Caco-2 (cell line): ENCODE data around the gene DPH1. TPM values are rescaled to one million over a fixed set of nuclear protein-coding genes. Genes with fewer than 3 reads are reported as not detected.
A peak's percentile ranks its signal among the peaks of the same experiment; 100 is the strongest.

Experiments used
- BruUV-seq: library from RNA; stranded (reverse); fragments of 400-500 nt; replicated peaks from 2 replicates; lab custom pipeline; 2021; lab: Mats Ljungman, UMichigan
- CTCF ChIA-PET: fragments of 300-600 bp; sonication (Branson Sonifier 250); formaldehyde crosslinking; loops from one replicate; lab custom pipeline; 2022; ENCODE audit warnings: antibody characterized with exemption; lab: Charles Lee
- POLR2A ChIA-PET: fragments of 300-600 bp; sonication (Branson Sonifier 250); formaldehyde crosslinking; loops from one replicate; lab custom pipeline; 2022; ENCODE audit warnings: antibody characterized with exemption; lab: Charles Lee
- DNase-seq, 2 experiments: peaks; one replicate each; pipeline versions ENCODE4 v3.0.0 to v3.0.0-alpha.2; 2020 to 2022
- H3K27me3 ChIP-seq: replicated peaks from 2 replicates; pipeline ENCODE4 v1.6.0; 2011; ENCODE audit warnings: low read length; ENCODE audit not compliant: control insufficient read depth, insufficient read depth
- H3K36me3 ChIP-seq: 2 replicates; pipeline ENCODE4 v1.5.1; 2011; ENCODE audit warnings: low read length; ENCODE audit not compliant: control insufficient read depth, insufficient read depth
- H3K4me1 ChIP-seq: fragments of 250-450 bp; sonication (Bioruptor Pico); 2 replicates; pipeline ENCODE4 v1.5.1; 2020; ENCODE audit warnings: mild to moderate bottlenecking
- H3K4me3 ChIP-seq: 2 replicates; pipeline ENCODE4 v1.5.1; 2011; ENCODE audit warnings: low read depth, mild to moderate bottlenecking, control low read depth, low read length
- H3K9me3 ChIP-seq: fragments of 250-450 bp; sonication (Bioruptor Pico); 2 replicates; pipeline ENCODE4 v1.5.1; 2020; ENCODE audit warnings: mild to moderate bottlenecking, moderate library complexity
- H3K27ac Mint-ChIP-seq: one replicate; pipeline ENCODE4 v1.8.0; 2022; ENCODE audit warnings: mixed read lengths; ENCODE audit not compliant: unreplicated experiment
- H3K27me3 Mint-ChIP-seq: one replicate; pipeline ENCODE4 v1.8.0; 2022; ENCODE audit warnings: mixed read lengths; ENCODE audit not compliant: insufficient read depth, unreplicated experiment
- H3K36me3 Mint-ChIP-seq: one replicate; pipeline ENCODE4 v1.8.0; 2022; ENCODE audit warnings: mild to moderate bottlenecking, mixed read lengths; ENCODE audit not compliant: insufficient read depth, unreplicated experiment
- H3K4me1 Mint-ChIP-seq: one replicate; pipeline ENCODE4 v1.8.0; 2022; ENCODE audit warnings: low read depth, mixed read lengths; ENCODE audit not compliant: unreplicated experiment
- H3K4me3 Mint-ChIP-seq: one replicate; pipeline ENCODE4 v1.8.0; 2022; ENCODE audit warnings: mild to moderate bottlenecking, moderate library complexity, mixed read lengths; ENCODE audit not compliant: unreplicated experiment
- H3K9me3 Mint-ChIP-seq: one replicate; pipeline ENCODE4 v1.8.0; 2022; ENCODE audit warnings: mixed read lengths; ENCODE audit not compliant: unreplicated experiment
- intact Hi-C: fragments of 100-400 bp; cut with micrococcal nuclease; formaldehyde crosslinking; loops from one replicate; pipeline ENCODE4 v1.10.0; 2022; ENCODE audit not compliant: unreplicated experiment
- total RNA-seq: library from RNA; stranded (reverse); gene quantifications from 2 replicates; pipeline ENCODE4 v1.2.3, GENCODE V29; 2022
- TF ChIP-seq, protein P1 (sequence below), 2 experiments: fragments of 200-600 bp in 1 of 2; IDR thresholded peaks; 1 replicate in 1 of 2; 2 replicates in 1 of 2; pipeline versions ENCODE4 v1.5.1 to v1.8.0; 2011 to 2022; ENCODE audit warnings: antibody characterized with exemption in 1 of 2, control low read depth in 1 of 2, inconsistent platforms in 1 of 2, low read depth in 1 of 2, low read length in 1 of 2, mild to moderate bottlenecking in 1 of 2, moderate library complexity in 1 of 2; ENCODE audit not compliant: insufficient read depth in 1 of 2, severe bottlenecking in 1 of 2, unreplicated experiment in 1 of 2

Gene DPH1
- total RNA-seq, 1 experiment from 2014 or later = 52.0 TPM

- BruUV-seq = no TSS peak
- Histone ChIP-seq H3K4me3 (no peak overlapping the region), H3K9me3 (no peaks in the 10 kb centered on the region), H3K27me3 (no peaks in the 10 kb centered on the region), H3K36me3 (no peaks in the 10 kb centered on the region), H3K4me1 (peaks cover 59% of the 10 kb centered on the region)
- TF ChIP-seq, protein P1, sequence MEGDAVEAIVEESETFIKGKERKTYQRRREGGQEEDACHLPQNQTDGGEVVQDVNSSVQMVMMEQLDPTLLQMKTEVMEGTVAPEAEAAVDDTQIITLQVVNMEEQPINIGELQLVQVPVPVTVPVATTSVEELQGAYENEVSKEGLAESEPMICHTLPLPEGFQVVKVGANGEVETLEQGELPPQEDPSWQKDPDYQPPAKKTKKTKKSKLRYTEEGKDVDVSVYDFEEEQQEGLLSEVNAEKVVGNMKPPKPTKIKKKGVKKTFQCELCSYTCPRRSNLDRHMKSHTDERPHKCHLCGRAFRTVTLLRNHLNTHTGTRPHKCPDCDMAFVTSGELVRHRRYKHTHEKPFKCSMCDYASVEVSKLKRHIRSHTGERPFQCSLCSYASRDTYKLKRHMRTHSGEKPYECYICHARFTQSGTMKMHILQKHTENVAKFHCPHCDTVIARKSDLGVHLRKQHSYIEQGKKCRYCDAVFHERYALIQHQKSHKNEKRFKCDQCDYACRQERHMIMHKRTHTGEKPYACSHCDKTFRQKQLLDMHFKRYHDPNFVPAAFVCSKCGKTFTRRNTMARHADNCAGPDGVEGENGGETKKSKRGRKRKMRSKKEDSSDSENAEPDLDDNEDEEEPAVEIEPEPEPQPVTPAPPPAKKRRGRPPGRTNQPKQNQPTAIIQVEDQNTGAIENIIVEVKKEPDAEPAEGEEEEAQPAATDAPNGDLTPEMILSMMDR (IDR thresholded peaks at IDR 0.05; ENCODE audit: insufficient read depth in 1 of 2, low read depth in 1 of 2, low read length in 1 of 2, severe bottlenecking in 1 of 2, unreplicated experiment in 1 of 2) = no peak
- no peaks in the 10 kb centered on the region for H3K36me3 Mint-ChIP-seq
- H3K4me1 Mint-ChIP-seq = peaks cover 36% of the 10 kb centered on the region
- intact Hi-C loops = no loop called here
- peak; percentile 65 to 81 for DNase-seq
- CTCF ChIA-PET = interaction anchor here (0.7 kb wide), 1 partner anchor 26 kb away, joined by 4 read pairs; no protein-coding TSS in a partner anchor
- H3K4me3 Mint-ChIP-seq = peak overlapping the region; percentile 58
- POLR2A ChIA-PET = interaction anchor here (0.7 kb wide), 1 partner anchor 116 kb away, joined by 4 read pairs; no protein-coding TSS in a partner anchor
- no peaks in the 10 kb centered on the region for H3K27me3 Mint-ChIP-seq
- H3K27ac Mint-ChIP-seq = peak overlapping the region; percentile 79
- H3K9me3 Mint-ChIP-seq = no peaks in the 10 kb centered on the region
Observed at GRCh38 chr17:1997289-1997926, 32.5 kb upstream of the DPH1 start.

DNA sequence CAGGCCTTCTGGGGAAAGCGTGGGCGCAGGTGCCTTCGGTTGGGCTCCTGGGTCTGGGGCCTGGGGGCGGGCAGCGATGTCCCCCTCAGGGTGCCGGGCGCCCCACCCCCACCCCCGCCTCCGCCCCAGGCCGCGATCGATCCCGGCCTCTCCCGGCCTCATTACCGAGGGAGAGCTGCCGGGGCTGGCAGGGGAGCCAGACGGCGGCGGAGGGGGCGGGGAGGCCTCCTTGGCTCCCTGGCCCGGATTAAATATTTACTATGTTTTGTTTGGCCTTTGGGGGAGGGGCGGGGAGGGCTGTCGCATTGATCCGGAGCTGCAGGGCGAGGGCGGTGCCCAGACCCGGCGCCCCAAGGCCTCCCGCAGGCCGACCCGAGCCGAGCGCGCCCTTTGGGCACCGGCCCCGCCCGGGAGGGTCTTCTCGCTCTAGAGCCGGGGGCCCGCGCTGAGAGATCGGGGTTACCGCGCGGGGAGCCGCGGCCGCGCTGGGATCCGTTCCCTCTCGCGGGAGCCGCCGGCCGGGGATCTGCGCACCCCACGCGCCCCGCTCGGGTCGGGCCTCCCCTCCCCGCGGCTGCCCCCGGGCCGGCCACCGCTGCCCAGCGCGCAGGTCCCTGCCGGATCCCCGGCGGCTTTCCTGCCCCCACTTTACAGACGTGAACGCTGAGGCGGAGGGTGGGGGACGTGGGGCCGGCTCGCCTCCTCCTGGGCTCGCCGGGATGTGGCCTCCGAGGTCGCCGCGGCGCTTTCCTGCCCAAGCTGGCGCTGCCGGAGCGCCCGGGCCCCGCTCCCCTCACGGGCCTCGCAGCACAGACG, 31.8 kb upstream of the DPH1 start:
- Mint-ChIP-seq H3K4me3 (peak overlapping the region; percentile 58), H3K27ac (peak overlapping the region; percentile 79), H3K4me1 (peaks cover 40% of the 10 kb centered on the region), H3K9me3 (no peaks in the 10 kb centered on the region), H3K36me3 (no peaks in the 10 kb centered on the region), H3K27me3 (no peaks in the 10 kb centered on the region)
- no TSS peak for BruUV-seq
- TF ChIP-seq, protein P1 (IDR thresholded peaks at IDR 0.05; ENCODE audit: insufficient read depth in 1 of 2, low read depth in 1 of 2, low read length in 1 of 2, severe bottlenecking in 1 of 2, unreplicated experiment in 1 of 2) = no peak
- Histone ChIP-seq H3K36me3 (no peaks in the 10 kb centered on the region), H3K4me1 (peaks cover 59% of the 10 kb centered on the region), H3K9me3 (no peaks in the 10 kb centered on the region), H3K4me3 (peak overlapping the region; percentile 19; the same call in 1 of the 2 replicates), H3K27me3 (no peaks in the 10 kb centered on the region)
- DNase-seq = peak; percentile 79 to 87
- CTCF ChIA-PET = interaction anchor here (0.6 to 0.7 kb wide), 3 partner anchors 25 to 81 kb away, joined by 3 to 4 read pairs (median 3); no protein-coding TSS in a partner anchor
- intact Hi-C loops = no loop called here
- POLR2A ChIA-PET = interaction anchor here (0.7 kb wide), 2 partner anchors 117 to 128 kb away, joined by 3 to 4 read pairs; no protein-coding TSS in a partner anchor

GRCh38 chr17:1999557-2000251, 30.2 kb upstream of the DPH1 start:
- ChIA-PET POLR2A (no interaction called here), CTCF (interaction anchor here (0.6 to 0.8 kb wide), 2 partner anchors 10 to 90 kb away, joined by 3 to 4 read pairs; no protein-coding TSS in a partner anchor)
- Histone ChIP-seq H3K9me3 (no peaks in the 10 kb centered on the region), H3K4me1 (peaks cover 53% of the 10 kb centered on the region), H3K27me3 (no peaks in the 10 kb centered on the region), H3K36me3 (no peaks in the 10 kb centered on the region), H3K4me3 (no peak overlapping the region)
- Mint-ChIP-seq H3K27me3 (no peaks in the 10 kb centered on the region), H3K4me1 (peaks cover 40% of the 10 kb centered on the region), H3K9me3 (no peaks in the 10 kb centered on the region), H3K27ac (peak overlapping the region; percentile 83), H3K4me3 (peak overlapping the region; percentile 50), H3K36me3 (no peaks in the 10 kb centered on the region)
- no peak for DNase-seq
- intact Hi-C loops = no loop called here
- BruUV-seq = no TSS peak
- TF ChIP-seq, protein P1 (IDR thresholded peaks at IDR 0.05; ENCODE audit: insufficient read depth in 1 of 2, low read depth in 1 of 2, low read length in 1 of 2, severe bottlenecking in 1 of 2, unreplicated experiment in 1 of 2) = no peak
